GM23338 (cell line): ENCODE data around the gene UBE2Q2. TPM values are rescaled to one million over a fixed set of nuclear protein-coding genes. Genes with fewer than 3 reads are reported as not detected.

Source experiments
- ATAC-seq: fragments of 200-7000 bp; cut with Tn5 transposase; 3 replicates; pipeline ENCODE4 v1.9.1; 2020
- DNase-seq: peaks from one replicate; pipeline ENCODE4 v3.0.0-alpha.2; 2015; ENCODE audit warnings: low spot score
- H2AFZ ChIP-seq: fragments of 200-600 bp; sonication (generic); 2 replicates; pipeline ENCODE4 v1.8.0; 2016; ENCODE audit warnings: antibody characterized with exemption, mild to moderate bottlenecking, moderate library complexity
- H3F3A ChIP-seq: fragments of 200-600 bp; sonication (generic); replicated peaks from 2 replicates; pipeline ENCODE4 v1.8.0; 2017; ENCODE audit warnings: antibody characterized with exemption, mixed run types, low read depth
- H3K27ac ChIP-seq: fragments of 200-600 bp; sonication (generic); 2 replicates; pipeline ENCODE4 v1.6.1; 2016; ENCODE audit warnings: low read depth
- H3K27me3 ChIP-seq: fragments of 200-600 bp; sonication (generic); 2 replicates; pipeline ENCODE4 v1.8.0; 2016; ENCODE audit warnings: mild to moderate bottlenecking, mixed run types, moderate library complexity; ENCODE audit not compliant: insufficient read depth
- H3K36me3 ChIP-seq: fragments of 200-600 bp; sonication (generic); 2 replicates; pipeline ENCODE4 v1.8.0; 2016; ENCODE audit warnings: mild to moderate bottlenecking; ENCODE audit not compliant: insufficient read depth
- H3K4me1 ChIP-seq: fragments of 200-600 bp; sonication (generic); 2 replicates; pipeline ENCODE4 v1.8.0; 2016; ENCODE audit warnings: mild to moderate bottlenecking, moderate library complexity; ENCODE audit not compliant: insufficient read depth
- H3K4me2 ChIP-seq: fragments of 200-600 bp; sonication (generic); 2 replicates; pipeline ENCODE4 v1.7.1; 2017; ENCODE audit warnings: mixed run types
- H3K4me3 ChIP-seq: fragments of 200-600 bp; sonication (generic); 2 replicates; pipeline ENCODE4 v1.6.1; 2016; ENCODE audit warnings: mixed run types
- H3K79me2 ChIP-seq: fragments of 200-600 bp; sonication (generic); replicated peaks from 2 replicates; pipeline ENCODE4 v1.8.0; 2017; ENCODE audit warnings: mild to moderate bottlenecking; ENCODE audit not compliant: insufficient read depth
- H3K9me2 ChIP-seq: fragments of 200-600 bp; sonication (generic); 2 replicates; pipeline ENCODE4 v1.8.0; 2017; ENCODE audit not compliant: insufficient read depth
- H4K20me1 ChIP-seq: fragments of 200-600 bp; sonication (generic); replicated peaks from 2 replicates; pipeline ENCODE4 v1.8.0; 2017; ENCODE audit warnings: mild to moderate bottlenecking; ENCODE audit not compliant: insufficient read depth
- H3K27ac Mint-ChIP-seq: 2 replicates; pipeline ENCODE4 v1.8.0; 2020; ENCODE audit warnings: inconsistent platforms, mild to moderate bottlenecking, moderate library complexity, mixed read lengths
- H3K27me3 Mint-ChIP-seq: 3 replicates; pipeline ENCODE4 v1.8.0; 2022; ENCODE audit warnings: low read depth, mild to moderate bottlenecking, moderate library complexity, mixed read lengths, inconsistent platforms; ENCODE audit not compliant: insufficient read depth, poor library complexity
- H3K36me3 Mint-ChIP-seq: 3 replicates; pipeline ENCODE4 v1.8.0; 2021; ENCODE audit warnings: low read depth, mild to moderate bottlenecking, inconsistent platforms, moderate library complexity, mixed read lengths
- H3K4me1 Mint-ChIP-seq: 3 replicates; pipeline ENCODE4 v1.8.0; 2020; ENCODE audit warnings: mild to moderate bottlenecking, inconsistent platforms, mixed read lengths
- H3K4me3 Mint-ChIP-seq: 3 replicates; pipeline ENCODE4 v1.8.0; 2021; ENCODE audit warnings: moderate library complexity, mild to moderate bottlenecking, inconsistent platforms, mixed read lengths
- H3K9me3 Mint-ChIP-seq: 3 replicates; pipeline ENCODE4 v1.8.0; 2020; ENCODE audit warnings: moderate library complexity, mild to moderate bottlenecking, inconsistent platforms, mixed read lengths
- CREB1 ChIP-seq: fragments of 250-450 bp; sonication (Bioruptor Pico); IDR thresholded peaks from 2 replicates; pipeline ENCODE4 v1.5.0; 2020; ENCODE audit warnings: low read depth, mild to moderate bottlenecking, moderate library complexity
- CTCF ChIP-seq, 2 experiments: fragments of 200-600 bp in 1 of 2; sonication (generic) in 1 of 2; conservative IDR thresholded peaks; 2 replicates each; pipeline versions ENCODE4 v1.5.1 to v1.6.1; 2016 to 2017; ENCODE audit warnings: antibody characterized with exemption in 2 of 2, low read depth in 2 of 2, mild to moderate bottlenecking in 2 of 2, moderate library complexity in 1 of 2
- ETS1 ChIP-seq: IDR thresholded peaks from 2 replicates; pipeline ENCODE4 v1.6.1; 2016; ENCODE audit warnings: antibody characterized with exemption
- EZH2 ChIP-seq: fragments of 200-600 bp; sonication (generic); IDR thresholded peaks from one replicate; pipeline ENCODE4 v1.8.0; 2017; ENCODE audit warnings: antibody characterized with exemption, mild to moderate bottlenecking, low read depth; ENCODE audit not compliant: unreplicated experiment
- EZH2phosphoT487 ChIP-seq: fragments of 200-600 bp; sonication (generic); IDR thresholded peaks from one replicate; pipeline ENCODE4 v1.8.1; 2018; ENCODE audit warnings: antibody characterized with exemption; ENCODE audit not compliant: unreplicated experiment
- NANOG ChIP-seq: IDR thresholded peaks from 2 replicates; pipeline ENCODE4 v1.6.1; 2016; ENCODE audit warnings: antibody characterized with exemption, borderline replicate concordance
- POLR2AphosphoS5 ChIP-seq: IDR thresholded peaks from 2 replicates; pipeline ENCODE4 v1.6.1; 2016; ENCODE audit warnings: antibody characterized with exemption, low read depth
- REST ChIP-seq: IDR thresholded peaks from one replicate; pipeline ENCODE4 v1.6.1; 2018; ENCODE audit warnings: antibody characterized with exemption; ENCODE audit not compliant: unreplicated experiment
- STAT1 ChIP-seq: IDR thresholded peaks from one replicate; pipeline ENCODE4 v1.6.1; 2016; ENCODE audit warnings: antibody characterized with exemption; ENCODE audit not compliant: unreplicated experiment
- ZNF114 ChIP-seq: fragments of 250-450 bp; sonication (Bioruptor Pico); IDR thresholded peaks from 2 replicates; pipeline ENCODE4 v1.5.0; 2020; ENCODE audit warnings: mild to moderate bottlenecking, moderate library complexity
- ZNF331 ChIP-seq: fragments of 250-450 bp; sonication (Bioruptor Pico); IDR thresholded peaks from 2 replicates; pipeline ENCODE4 v1.5.0; 2020; ENCODE audit warnings: low read depth, mild to moderate bottlenecking, moderate library complexity
- polyA plus RNA-seq: library from polyadenylated mRNA; unstranded; fragments of >200 nt; fragmentation: Nextera tagmentation; extraction: Ambion mirVana; gene quantifications from 2 replicates; pipeline ENCODE4 v1.2.1, GENCODE V29; 2016
- total RNA-seq: library from RNA; depleted of rRNA; stranded (reverse); fragments of >200 nt; shearing (Covaris generic); gene quantifications from 2 replicates; pipeline ENCODE4 v1.2.3, GENCODE V29; 2014

Gene UBE2Q2
- total and polyA plus RNA-seq, 2 experiments from 2014 or later: 23.7 to 29.3 TPM

- Histone ChIP-seq H3K4me2 (no peak overlapping the region), H4K20me1 (peaks cover 32% of the 10 kb centered on the region), H3K27me3 (no peaks in the 10 kb centered on the region), H3K4me3 (no peak overlapping the region), H3K79me2 (peaks cover 69% of the 10 kb centered on the region), H3K4me1 (no peaks in the 10 kb centered on the region), H3K9me2 (no peaks in the 10 kb centered on the region), H3K36me3 (peaks cover 36% of the 10 kb centered on the region), H3F3A (no peaks in the 10 kb centered on the region), H3K27ac (no peak overlapping the region), H2AFZ (no peak overlapping the region)
- ATAC-seq: no peak
- DNase-seq: no peak
- Mint-ChIP-seq H3K27me3 (peaks cover 2% of the 10 kb centered on the region), H3K4me3 (no peak overlapping the region), H3K36me3 (peaks cover 63% of the 10 kb centered on the region), H3K4me1 (no peaks in the 10 kb centered on the region), H3K9me3 (no peaks in the 10 kb centered on the region), H3K27ac (no peak overlapping the region)
- TF ChIP-seq STAT1: no peak
- TF ChIP-seq CREB1 (CRISPR knock-in tag): no peak
Measured at GRCh38 chr15:75916978-75917377, 73.7 kb downstream of the UBE2Q2 start.

- Histone ChIP-seq H3K4me2 (no peak overlapping the region), H3K9me2 (no peaks in the 10 kb centered on the region), H3K27ac (no peak overlapping the region), H2AFZ (no peak overlapping the region), H3K27me3 (no peaks in the 10 kb centered on the region), H3K4me3 (no peak overlapping the region), H3K36me3 (peaks cover 33% of the 10 kb centered on the region), H3K79me2 (peaks cover 69% of the 10 kb centered on the region), H3K4me1 (no peaks in the 10 kb centered on the region), H3F3A (no peaks in the 10 kb centered on the region), H4K20me1 (peaks cover 22% of the 10 kb centered on the region)
- Mint-ChIP-seq H3K36me3 (peaks cover 60% of the 10 kb centered on the region), H3K27ac (no peak overlapping the region), H3K27me3 (no peaks in the 10 kb centered on the region), H3K9me3 (no peaks in the 10 kb centered on the region), H3K4me1 (no peaks in the 10 kb centered on the region), H3K4me3 (no peak overlapping the region)
- DNase-seq (no peak), ATAC-seq (no peak)
- TF ChIP-seq ETS1: no peak
- no peak for TF ChIP-seq STAT1
- no peak for TF ChIP-seq ZNF331
- TF ChIP-seq CREB1 (CRISPR knock-in tag): no peak
- no peak for TF ChIP-seq REST
- no peak for TF ChIP-seq CTCF (conservative IDR thresholded peaks at IDR 0.05; ENCODE audit: low read depth in 2 of 2)
- TF ChIP-seq NANOG: no peak
- no peak for TF ChIP-seq ZNF114
- TF ChIP-seq EZH2phosphoT487: no peak
- no peak for TF ChIP-seq EZH2
- no peak for TF ChIP-seq POLR2AphosphoS5
Measured at GRCh38 chr15:75918135-75918534, 74.9 kb downstream of the UBE2Q2 start.
